Measurements from ENCODE around the gene SLCO1B3. TPM values are rescaled to one million over a fixed set of nuclear protein-coding genes. Genes with fewer than 3 reads are reported as not detected.
A peak's percentile ranks its signal among the peaks of the same experiment; 100 is the strongest.

SLCO1B3 gene
- total and polyA plus RNA-seq, 12 donors, result 0.28 to 2.5 (median 0.35) TPM; not detected in 9

GRCh38 chr12:20950248-20950647 lies 139.7 kb downstream of the SLCO1B3 start:
- no peak overlapping the region for H3K4me3 ChIP-seq
- H3K27ac ChIP-seq, result no peak overlapping the region
- H3K36me3 ChIP-seq, result no peaks in the 10 kb centered on the region
- no peaks in the 10 kb centered on the region for H3K9me3 ChIP-seq
- intact Hi-C loops (cut with DNase I), result no loop called here
- peak in 6 of 9 donors; percentile 14 to 41 (median 24) for TF ChIP-seq CTCF (IDR thresholded peaks at IDR 0.05)
- 47 to 56% methylated on average over 3 of the region's 3 CpGs for WGBS, 2 donors
- H3K4me1 ChIP-seq, result no peaks in the 10 kb centered on the region
- ATAC-seq, result no peak
- no peak for DNase-seq
- H3K27me3 ChIP-seq, result peaks cover 0 to 3% (median 0%) of the 10 kb centered on the region in 7 donors

GRCh38 chr12:20963303-20963702 lies 152.8 kb downstream of the SLCO1B3 start:
- no peak for TF ChIP-seq CTCF (IDR thresholded peaks at IDR 0.05)
- 60 to 69% methylated on average over 2 of the region's 2 CpGs for WGBS, 2 donors
- ATAC-seq (no peak), DNase-seq (no peak)
- Histone ChIP-seq H3K4me3 (no peak overlapping the region), H3K9me3 (peaks cover 0 to 21% (median 0%) of the 10 kb centered on the region in 11 donors), H3K27ac (no peak overlapping the region), H3K4me1 (no peaks in the 10 kb centered on the region), H3K36me3 (no peaks in the 10 kb centered on the region), H3K27me3 (no peaks in the 10 kb centered on the region)
- intact Hi-C loops (cut with DNase I), result no loop called here

GRCh38 chr12:20963762-20964161 lies 153.3 kb downstream of the SLCO1B3 start:
- no peak for ATAC-seq
- H3K27ac ChIP-seq, result no peak overlapping the region
- 66 to 77% methylated on average over 4 of the region's 4 CpGs for WGBS, 2 donors
- no peak for DNase-seq
- no peaks in the 10 kb centered on the region for H3K36me3 ChIP-seq
- peaks cover 0 to 21% (median 0%) of the 10 kb centered on the region in 11 donors for H3K9me3 ChIP-seq
- intact Hi-C loops (cut with DNase I), result no loop called here
- no peaks in the 10 kb centered on the region for H3K4me1 ChIP-seq
- TF ChIP-seq CTCF (IDR thresholded peaks at IDR 0.05), result no peak
- H3K4me3 ChIP-seq, result no peak overlapping the region
- H3K27me3 ChIP-seq, result no peaks in the 10 kb centered on the region

Other genes with a start within 250 kb of the SLCO1B3 start
- 1 to 10 TPM in 9 of 10 donors, under 1 TPM in 1; 0.89 to 3.3 (median 1.4) TPM for gene SLCO1C1, start 115.4 kb upstream of the SLCO1B3 start, total RNA-seq
- under 1 TPM; 0.64 to 0.95 TPM for gene SLCO1C1, start 115.4 kb upstream of the SLCO1B3 start, polyA plus RNA-seq

Measured in heart right ventricle (tissue), 16 donors.